ENCODE measurements around the gene IQCE.

DNA sequence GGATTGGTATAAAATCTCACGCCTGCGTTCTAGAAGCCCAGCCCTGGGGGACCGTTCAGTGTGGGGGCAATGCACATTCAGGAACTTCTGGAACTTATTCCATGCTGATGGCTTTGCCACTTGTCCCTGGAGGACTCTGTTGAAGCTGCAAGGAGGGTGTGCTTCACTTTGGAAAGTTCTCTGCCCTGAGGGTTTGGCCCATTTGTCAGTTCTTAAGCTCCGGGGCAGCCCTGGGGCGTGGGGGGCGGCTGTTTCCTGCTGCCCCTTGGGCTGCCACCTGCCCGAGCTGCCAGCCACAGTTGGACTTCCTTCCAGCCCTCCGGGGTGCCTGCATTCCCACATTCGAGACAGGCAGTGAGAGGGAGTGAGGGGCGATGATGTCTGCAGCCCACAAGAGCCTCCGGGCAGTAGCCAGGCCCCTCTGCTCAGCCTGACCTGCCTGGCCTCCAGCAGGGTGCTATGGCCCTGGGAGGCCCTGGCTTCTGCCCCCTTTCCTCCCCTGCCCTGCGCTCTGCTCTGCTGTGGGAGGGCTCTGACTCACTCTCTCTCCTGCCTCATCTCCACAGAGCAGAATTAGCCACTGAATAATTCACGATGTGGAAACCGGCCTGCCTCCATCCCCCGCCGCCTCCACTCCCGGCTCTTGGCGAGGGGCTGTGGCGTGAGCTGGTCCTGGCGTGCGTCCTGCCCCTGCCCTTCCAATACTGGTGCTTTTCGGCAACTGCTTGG, 74.9 kb downstream of the IQCE start:
- TF ChIP-seq, protein P1, sequence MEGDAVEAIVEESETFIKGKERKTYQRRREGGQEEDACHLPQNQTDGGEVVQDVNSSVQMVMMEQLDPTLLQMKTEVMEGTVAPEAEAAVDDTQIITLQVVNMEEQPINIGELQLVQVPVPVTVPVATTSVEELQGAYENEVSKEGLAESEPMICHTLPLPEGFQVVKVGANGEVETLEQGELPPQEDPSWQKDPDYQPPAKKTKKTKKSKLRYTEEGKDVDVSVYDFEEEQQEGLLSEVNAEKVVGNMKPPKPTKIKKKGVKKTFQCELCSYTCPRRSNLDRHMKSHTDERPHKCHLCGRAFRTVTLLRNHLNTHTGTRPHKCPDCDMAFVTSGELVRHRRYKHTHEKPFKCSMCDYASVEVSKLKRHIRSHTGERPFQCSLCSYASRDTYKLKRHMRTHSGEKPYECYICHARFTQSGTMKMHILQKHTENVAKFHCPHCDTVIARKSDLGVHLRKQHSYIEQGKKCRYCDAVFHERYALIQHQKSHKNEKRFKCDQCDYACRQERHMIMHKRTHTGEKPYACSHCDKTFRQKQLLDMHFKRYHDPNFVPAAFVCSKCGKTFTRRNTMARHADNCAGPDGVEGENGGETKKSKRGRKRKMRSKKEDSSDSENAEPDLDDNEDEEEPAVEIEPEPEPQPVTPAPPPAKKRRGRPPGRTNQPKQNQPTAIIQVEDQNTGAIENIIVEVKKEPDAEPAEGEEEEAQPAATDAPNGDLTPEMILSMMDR (IDR thresholded peaks at IDR 0.05), result no peak
- TF ChIP-seq EZH2 (IDR thresholded peaks at IDR 0.05; ENCODE audit: borderline replicate concordance, insufficient read depth, low read depth, low read length, poor library complexity, severe bottlenecking), result no peak
